ENCODE measurements around the gene TSC2.

Gene TSC2

GRCh38 chr16:2042986-2043666 is 4.7 kb upstream of the TSC2 start:
- DNase-seq (ENCODE audit: low read depth, low spot score) = no peak

GRCh38 chr16:2043667-2044451 is 3.9 kb upstream of the TSC2 start:
- no peak for DNase-seq (ENCODE audit: low read depth, low spot score)

DNA sequence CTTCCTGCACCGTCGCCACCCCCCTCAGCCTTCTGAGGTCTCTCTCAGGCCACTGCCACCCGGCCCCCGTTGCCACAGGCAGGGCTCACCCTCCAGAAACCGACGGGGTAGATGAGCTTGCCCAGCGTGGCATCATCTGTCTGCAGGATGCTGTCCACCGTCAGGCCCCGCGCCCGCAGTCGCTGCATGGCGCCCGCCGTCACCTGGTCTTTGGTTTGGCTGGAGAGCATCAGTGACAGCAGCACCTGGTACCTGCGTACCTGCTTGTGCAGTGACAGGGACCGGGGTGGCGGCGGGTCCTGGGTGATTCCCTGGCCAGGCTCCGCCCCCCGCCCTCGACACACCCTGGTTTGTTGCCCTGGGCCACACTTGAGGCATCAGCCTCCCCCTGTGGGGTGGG is 3.2 kb upstream of the TSC2 start:
- DNase-seq (ENCODE audit: low read depth, low spot score) = no peak

DNA sequence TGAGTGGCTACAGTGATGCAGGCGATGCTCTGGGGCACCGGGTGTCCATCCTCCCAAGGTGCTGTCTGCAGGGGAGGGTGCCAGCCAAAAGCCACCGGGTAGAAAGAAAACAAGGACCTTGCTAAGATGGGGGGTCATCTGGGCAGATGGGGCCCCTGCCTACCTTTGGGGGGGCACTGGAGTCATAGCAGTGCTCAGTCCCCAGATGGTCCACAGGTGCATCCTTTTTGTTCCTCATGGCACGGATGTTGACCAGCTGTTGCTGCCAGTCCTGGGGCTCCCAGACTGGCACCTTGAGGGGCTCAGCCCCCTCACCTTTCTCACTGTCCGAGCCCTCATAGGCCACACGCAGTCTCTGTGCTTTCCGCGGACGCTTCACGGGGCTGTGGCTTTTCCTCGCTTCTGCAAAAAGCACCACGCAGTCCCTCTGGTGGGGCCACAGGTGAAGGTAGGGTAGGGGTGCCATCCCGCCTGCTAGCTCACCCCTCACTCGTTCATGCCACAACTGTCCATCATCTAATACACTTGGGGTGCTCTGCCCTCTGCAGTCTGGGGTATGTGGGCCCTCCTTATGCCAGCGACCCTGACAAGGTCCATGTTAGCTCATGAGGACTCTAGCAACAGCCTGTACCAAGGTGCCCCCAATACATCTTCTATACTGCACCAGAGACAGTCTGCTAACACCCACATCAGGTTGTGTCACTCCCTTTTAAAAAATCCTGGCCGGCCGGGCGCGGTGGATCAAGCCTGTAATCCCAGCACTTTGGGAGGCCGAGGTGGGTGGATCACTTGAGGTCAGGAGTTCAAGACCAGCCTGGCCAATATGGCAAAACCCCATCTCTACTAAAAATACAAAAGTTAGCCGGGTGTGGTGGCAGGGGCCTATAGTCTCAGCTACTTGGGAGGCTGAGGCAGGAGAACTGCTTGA is 1.6 kb upstream of the TSC2 start:
- DNase-seq (ENCODE audit: low read depth, low spot score) = no peak

GRCh38 chr16:2046893-2047329 is 874 bp upstream of the TSC2 start:
- DNase-seq (ENCODE audit: low read depth, low spot score) = no peak

GRCh38 chr16:2048116-2048543 is 345 bp downstream of the TSC2 start:
- DNase-seq (ENCODE audit: low read depth, low spot score) = no peak

- DNase-seq (ENCODE audit: low read depth, low spot score) = no peak
Observed at GRCh38 chr16:2053211-2053610, 5.4 kb downstream of the TSC2 start.

DNA sequence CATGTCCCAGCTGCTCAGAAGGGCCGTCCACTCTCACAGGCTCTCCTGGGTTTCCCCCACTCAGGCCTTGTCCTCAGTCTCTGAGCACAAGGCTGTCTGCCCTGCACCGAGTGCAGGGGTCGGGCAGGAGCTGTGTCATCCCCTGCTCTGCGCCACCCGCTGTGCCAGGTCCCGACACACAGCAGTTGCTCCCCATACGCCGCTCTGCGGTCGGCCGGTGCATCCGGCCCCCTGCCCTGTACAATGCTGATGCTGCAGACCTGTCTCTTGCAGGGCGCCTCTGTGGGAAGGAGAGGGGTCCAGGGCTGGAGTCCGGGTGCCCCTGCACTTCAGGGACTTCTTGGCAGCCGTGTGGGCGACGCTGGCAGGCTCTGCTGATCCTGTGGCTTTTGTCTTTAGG is 6.1 kb downstream of the TSC2 start:
- no peak for DNase-seq (ENCODE audit: low read depth, low spot score)

GRCh38 chr16:2054543-2055245 is 6.9 kb downstream of the TSC2 start:
- no peak for DNase-seq (ENCODE audit: low read depth, low spot score)

GRCh38 chr16:2056077-2056476 is 8.3 kb downstream of the TSC2 start:
- peak; percentile 20 for DNase-seq (ENCODE audit: low read depth, low spot score)

DNA sequence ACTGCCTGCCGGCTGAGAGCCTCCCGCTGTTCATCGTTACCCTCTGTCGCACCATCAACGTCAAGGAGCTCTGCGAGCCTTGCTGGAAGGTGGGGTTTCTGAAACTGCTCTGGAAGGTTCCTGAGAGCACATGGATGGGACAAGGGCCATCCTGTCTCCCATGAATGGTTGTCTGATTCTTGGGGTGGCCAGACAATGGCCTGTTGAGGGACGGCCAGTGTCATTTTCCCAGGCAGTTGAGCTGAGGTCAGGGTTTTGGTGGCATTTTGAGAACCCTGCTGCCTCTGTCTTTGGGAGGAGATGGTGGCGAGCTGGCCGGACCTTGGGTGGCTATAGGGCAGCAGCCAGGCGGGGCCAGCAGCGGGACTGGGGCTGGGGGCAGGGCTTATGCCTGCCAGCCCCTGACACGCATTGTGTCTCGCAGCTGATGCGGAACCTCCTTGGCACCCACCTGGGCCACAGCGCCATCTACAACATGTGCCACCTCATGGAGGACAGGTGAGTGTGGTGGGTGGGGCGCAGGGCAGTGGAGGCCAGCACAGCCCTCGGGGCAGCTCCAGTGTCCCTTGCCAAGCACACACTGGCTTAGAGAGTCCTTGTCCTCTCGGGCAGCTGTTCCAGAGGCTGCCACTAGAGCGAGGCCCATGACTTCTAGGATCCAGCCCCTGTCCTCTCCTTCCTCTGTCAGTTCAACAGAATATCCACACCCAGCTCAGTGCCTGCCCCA is 9.1 kb downstream of the TSC2 start:
- DNase-seq (ENCODE audit: low read depth, low spot score) = peak; percentile 36

DNA sequence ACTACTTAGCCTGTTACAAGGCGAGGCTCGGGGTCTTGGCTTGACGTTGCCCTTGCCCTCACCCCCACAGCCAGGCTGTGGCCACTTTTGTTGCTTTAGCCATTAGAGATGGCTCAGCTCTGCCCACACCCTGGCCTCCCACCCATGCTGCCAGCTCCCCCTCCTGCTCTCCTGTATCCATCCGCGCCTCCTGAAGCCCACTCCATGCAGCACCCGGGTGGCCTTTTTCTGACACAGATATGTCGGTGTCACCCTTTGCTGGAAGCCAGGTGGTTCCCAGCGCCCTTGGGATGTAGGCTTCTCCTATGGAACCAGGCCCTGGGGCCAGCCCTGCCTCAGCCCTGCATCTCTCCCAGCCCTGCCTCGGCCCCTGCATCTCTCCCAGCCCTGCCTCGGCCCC is 9.7 kb downstream of the TSC2 start:
- no peak for DNase-seq (ENCODE audit: low read depth, low spot score)

- DNase-seq (ENCODE audit: low read depth, low spot score) = no peak
Observed at GRCh38 chr16:2058420-2058819, 10.6 kb downstream of the TSC2 start.

- no peak for DNase-seq (ENCODE audit: low read depth, low spot score)
Observed at GRCh38 chr16:2058872-2059271, 11.1 kb downstream of the TSC2 start.

DNA sequence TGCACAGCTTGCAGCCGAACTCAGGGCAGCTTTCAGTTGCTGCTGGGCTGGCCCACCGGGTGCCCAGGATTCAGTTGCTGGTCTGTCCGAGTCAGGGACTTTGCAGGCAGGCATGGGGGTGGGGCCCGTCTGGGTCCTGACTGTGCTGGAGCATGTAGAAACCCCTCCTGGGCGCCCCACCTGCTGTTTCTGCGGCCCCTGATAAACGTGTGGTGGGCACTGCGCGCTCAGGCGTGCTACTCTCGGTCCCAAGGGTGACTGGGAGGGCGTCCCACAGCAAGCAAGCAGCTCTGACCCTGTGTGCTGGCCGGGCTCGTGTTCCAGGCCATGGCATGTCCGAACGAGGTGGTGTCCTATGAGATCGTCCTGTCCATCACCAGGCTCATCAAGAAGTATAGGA is 12.6 kb downstream of the TSC2 start:
- no peak for DNase-seq (ENCODE audit: low read depth, low spot score)

DNA sequence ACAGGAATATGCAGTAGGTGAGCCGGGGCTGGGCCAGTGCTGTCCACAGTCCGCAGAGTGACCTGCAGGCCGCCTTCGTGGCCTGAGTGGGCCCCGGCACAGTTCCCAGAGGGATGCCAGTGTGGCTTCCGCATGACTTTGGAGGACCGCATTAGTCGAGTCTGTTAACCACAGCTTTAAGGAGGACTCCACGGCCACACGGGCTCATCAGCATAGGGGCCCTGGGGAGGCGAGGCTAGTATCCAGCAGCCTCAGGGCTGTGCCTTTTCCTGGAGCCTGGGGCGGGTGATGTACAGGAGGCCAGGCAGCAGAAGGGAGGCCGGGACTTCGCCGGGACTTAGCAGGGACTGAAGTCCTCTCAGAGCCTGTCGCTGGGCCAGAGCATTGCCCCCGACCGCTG is 13.2 kb downstream of the TSC2 start:
- DNase-seq (ENCODE audit: low read depth, low spot score) = no peak

DNA sequence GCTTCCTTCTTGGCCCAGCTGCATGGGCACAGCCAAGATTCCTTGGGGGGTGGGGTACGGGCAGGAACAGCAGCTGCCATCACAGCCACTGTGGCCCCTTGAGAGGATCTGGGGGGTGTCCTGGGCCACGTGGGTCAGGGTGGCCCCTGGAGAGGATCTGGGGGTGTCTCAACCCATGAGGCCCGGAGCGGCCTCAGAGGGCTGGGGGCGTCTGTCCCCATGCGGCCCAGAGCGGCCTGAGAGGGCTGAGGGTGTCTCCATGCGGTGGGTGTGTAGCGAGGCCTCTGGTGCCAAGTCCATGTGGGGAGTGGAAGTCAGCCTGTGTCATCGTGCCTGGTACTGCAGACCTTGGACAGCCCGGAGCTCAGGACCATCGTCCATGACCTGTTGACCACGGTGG is 13.7 kb downstream of the TSC2 start:
- no peak for DNase-seq (ENCODE audit: low read depth, low spot score)

DNA sequence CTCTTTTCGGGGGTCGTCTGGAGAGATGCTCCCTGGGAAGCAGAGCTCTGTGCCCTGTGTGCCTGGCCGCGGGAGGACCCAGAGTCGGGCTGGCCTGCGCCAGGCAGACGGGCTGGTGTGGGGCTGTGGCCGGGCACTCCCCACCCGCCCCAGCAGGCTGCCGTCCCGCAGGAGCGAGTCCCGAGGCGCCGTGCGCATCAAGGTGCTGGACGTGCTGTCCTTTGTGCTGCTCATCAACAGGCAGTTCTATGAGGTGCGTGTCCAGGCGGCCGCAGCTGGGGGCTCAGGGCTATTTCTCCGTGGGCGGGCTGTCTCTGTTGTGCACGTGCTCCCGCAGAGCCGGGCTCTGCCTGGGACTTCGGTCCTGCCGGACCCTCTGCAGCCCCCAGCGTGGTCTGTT is 15.0 kb downstream of the TSC2 start:
- no peak for DNase-seq (ENCODE audit: low read depth, low spot score)

DNA sequence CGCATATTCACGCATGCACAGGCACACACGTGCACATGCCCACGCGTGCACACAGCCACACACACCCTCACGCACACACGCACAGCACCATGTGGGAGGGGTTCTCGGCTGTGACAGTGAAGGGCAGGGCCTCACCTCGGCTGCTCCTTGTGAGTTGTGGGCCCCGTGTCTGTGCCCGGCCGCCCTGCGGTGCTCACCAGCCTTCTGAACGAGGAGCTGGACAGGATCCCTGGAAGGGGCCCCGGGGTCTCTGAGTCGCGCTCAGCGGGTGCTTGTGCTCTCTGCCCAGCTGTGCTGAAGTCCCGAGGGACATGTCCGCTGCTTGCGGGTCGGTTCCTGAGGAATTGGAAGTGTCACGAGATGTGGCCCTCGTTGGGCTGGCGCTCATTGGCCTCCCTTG is 16.1 kb downstream of the TSC2 start:
- DNase-seq (ENCODE audit: low read depth, low spot score) = no peak

DNA sequence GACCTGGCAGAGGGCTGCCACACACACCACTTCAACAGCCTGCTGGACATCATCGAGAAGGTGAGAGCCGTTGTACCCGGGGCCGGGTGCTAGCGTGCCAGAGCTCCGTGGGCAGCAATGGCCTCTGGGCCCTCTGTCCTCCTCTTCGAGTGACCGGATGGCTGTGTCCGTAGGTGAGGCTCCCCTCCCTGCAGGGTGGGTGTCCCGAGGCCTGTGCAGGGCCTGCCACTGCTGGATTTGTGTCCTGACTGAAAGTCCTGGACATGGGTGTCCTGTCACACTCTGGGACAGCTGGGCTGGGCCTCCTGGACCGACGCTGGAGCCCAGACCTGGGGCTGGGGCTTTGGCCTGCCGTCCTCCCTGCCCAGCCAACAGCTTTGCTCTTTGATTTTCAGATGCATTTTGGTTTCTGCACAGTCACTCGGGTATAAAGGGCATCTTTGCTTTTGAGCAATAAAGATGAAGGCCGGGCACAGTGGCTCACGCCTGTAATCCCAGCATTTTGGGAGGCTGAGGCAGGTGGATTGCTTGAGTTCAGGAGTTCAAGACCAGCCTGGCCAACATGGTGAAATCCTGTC is 16.7 kb downstream of the TSC2 start:
- no peak for DNase-seq (ENCODE audit: low read depth, low spot score)

GRCh38 chr16:2066139-2066538 is 18.4 kb downstream of the TSC2 start:
- DNase-seq (ENCODE audit: low read depth, low spot score) = no peak

All from ELF-1 (cell line).